K562 (cell line): ENCODE results near the gene ACAP3. TPM values are rescaled to one million over a fixed set of nuclear protein-coding genes. Genes with fewer than 3 reads are reported as not detected.
A peak's percentile ranks its signal among the peaks of the same experiment; 100 is the strongest.

Source experiments
- ATAC-seq: fragments of 200-7000 bp; cut with Tn5 transposase; 3 replicates; pipeline ENCODE4 v1.9.1; 2020; ENCODE audit warnings: moderate library complexity
- BruUV-seq: library from RNA; stranded (reverse); fragments of 400-500 nt; replicated peaks from 2 replicates; lab custom pipeline; 2021; lab: Mats Ljungman, UMichigan
- CTCF ChIA-PET: fragments of 300-600 bp; formaldehyde crosslinking; extraction: SDS; loops from one replicate; lab custom pipeline; 2021; ENCODE audit warnings: low intra/inter-chr PET ratio; lab: Yijun Ruan, JAX
- POLR2A ChIA-PET: fragments of 300-600, 350-650 bp; sonication (Branson Sonifier 250); formaldehyde crosslinking; extraction: SDS; loops from one replicate; lab custom pipeline; 2021; ENCODE audit warnings: antibody characterized with exemption, inconsistent platforms; lab: Yijun Ruan, JAX
- DNase-seq, 4 experiments: peaks; one replicate each; pipeline versions ENCODE4 v3.0.0 to v3.0.0-alpha.2; 2011 to 2018; ENCODE audit warnings: low spot score in 3 of 4, mixed read lengths in 3 of 4; ENCODE audit errors: extremely low read depth in 1 of 4
- FAIRE-seq: peaks from 2 replicates; lab custom pipeline; 2011; peaks lifted over from hg19 to GRCh38; lab: Jason Lieb, UNC
- H2AFZ ChIP-seq: 2 replicates; pipeline ENCODE4 v1.6.0; 2011; ENCODE audit warnings: low read depth, low read length, control low read depth, inconsistent platforms
- H3K27ac ChIP-seq: fragments of 200-600 bp; 3 replicates; pipeline ENCODE4 v1.8.0; 2011; ENCODE audit warnings: low read depth, mild to moderate bottlenecking, control low read depth, inconsistent platforms, low read length, moderate library complexity, mixed read lengths; ENCODE audit errors: extremely low read depth
- H3K27me3 ChIP-seq, 2 experiments: fragments of 300-600 bp in 1 of 2; 2 replicates in 1 of 2; 3 replicates in 1 of 2; pipeline versions ENCODE4 v1.6.0 to v1.8.0; 2011; ENCODE audit warnings: inconsistent platforms in 2 of 2, low read length in 2 of 2, mild to moderate bottlenecking in 1 of 2, mixed read lengths in 1 of 2, moderate library complexity in 1 of 2; ENCODE audit not compliant: control insufficient read depth in 2 of 2, insufficient read depth in 2 of 2
- H3K36me3 ChIP-seq: fragments of 300-600 bp; 3 replicates; pipeline ENCODE4 v1.8.0; 2011; ENCODE audit warnings: mild to moderate bottlenecking, low read length, inconsistent platforms; ENCODE audit not compliant: control insufficient read depth, insufficient read depth
- H3K4me1 ChIP-seq, 2 experiments: fragments of 200-600 bp in 1 of 2; replicated peaks in 1 of 2; 2 replicates in 1 of 2; 3 replicates in 1 of 2; pipeline versions ENCODE4 v1.5.1 to v1.8.0; 2011; ENCODE audit warnings: inconsistent platforms in 2 of 2, low read length in 2 of 2, mild to moderate bottlenecking in 1 of 2, mixed read lengths in 1 of 2, moderate library complexity in 1 of 2; ENCODE audit not compliant: control insufficient read depth in 2 of 2, insufficient read depth in 2 of 2
- H3K4me2 ChIP-seq: 2 replicates; pipeline ENCODE4 v1.6.1; 2011; ENCODE audit warnings: low read length, control low read depth, inconsistent platforms, mixed read lengths; ENCODE audit not compliant: insufficient read depth
- H3K4me3 ChIP-seq: fragments of 200-600 bp; sonication (generic), shearing (Covaris generic); 2 replicates; pipeline ENCODE4 v1.5.1; 2016; ENCODE audit warnings: control low read depth, inconsistent platforms
- H3K79me2 ChIP-seq: fragments of 200-600 bp; 3 replicates; pipeline ENCODE4 v1.8.0; 2011; ENCODE audit warnings: low read length, inconsistent platforms; ENCODE audit not compliant: control insufficient read depth, insufficient read depth
- H3K9ac ChIP-seq, 2 experiments: 2 replicates each; pipeline versions ENCODE4 v1.6.0 to v1.6.1; 2011; ENCODE audit warnings: low read depth in 2 of 2, low read length in 2 of 2, control low read depth in 1 of 2, inconsistent platforms in 1 of 2, mild to moderate bottlenecking in 1 of 2, mixed read lengths in 1 of 2; ENCODE audit not compliant: insufficient read depth in 1 of 2
- H3K9me1 ChIP-seq: one replicate; pipeline ENCODE4 v1.6.0; 2011; ENCODE audit warnings: inconsistent platforms, mild to moderate bottlenecking, low read length, moderate library complexity; ENCODE audit not compliant: control insufficient read depth, insufficient read depth
- H3K9me3 ChIP-seq: replicated peaks from 2 replicates; pipeline ENCODE4 v1.5.1; 2011; ENCODE audit warnings: low read depth, low read length, inconsistent platforms; ENCODE audit not compliant: control insufficient read depth, insufficient read depth
- H4K20me1 ChIP-seq: replicated peaks from 2 replicates; pipeline ENCODE4 v1.6.1; 2011; ENCODE audit warnings: low read length, inconsistent platforms, mixed read lengths; ENCODE audit not compliant: control insufficient read depth, insufficient read depth
- ATF1 ChIP-seq, 2 experiments: fragments of 450-650 bp in 1 of 2; IDR thresholded peaks; 2 replicates each; pipeline ENCODE4 v1.6.1; 2016; ENCODE audit warnings: missing compliant biosample characterization in 1 of 2, missing genetic modification characterization in 1 of 2
- ELK3 ChIP-seq: fragments of 450-650 bp; formaldehyde crosslinking; IDR thresholded peaks from 2 replicates; pipeline ENCODE4 v1.4.0; 2020; ENCODE audit warnings: mild to moderate bottlenecking
- GATA2 ChIP-seq: sonication (generic); formaldehyde crosslinking; IDR thresholded peaks from 2 replicates; pipeline ENCODE4 v1.4.0; 2020; ENCODE audit warnings: mild to moderate bottlenecking, missing genetic modification reagents
- GMEB1 ChIP-seq: fragments of 250-450 bp; sonication (Bioruptor Pico); IDR thresholded peaks from 2 replicates; pipeline ENCODE4 v1.4.0; 2020; ENCODE audit warnings: mild to moderate bottlenecking
- HEY1 ChIP-seq: fragments of 250-450 bp; sonication (Bioruptor Pico); IDR thresholded peaks from 2 replicates; pipeline ENCODE4 v1.5.0; 2020; ENCODE audit warnings: mild to moderate bottlenecking, moderate library complexity, borderline replicate concordance
- HNRNPK ChIP-seq: fragments of 200-400 bp; formaldehyde crosslinking; IDR thresholded peaks from one replicate; pipeline ENCODE4 v1.6.1; 2018; ENCODE audit warnings: mild to moderate bottlenecking, low read depth, low read length; ENCODE audit not compliant: poor library complexity, severe bottlenecking
- KAT8 ChIP-seq: fragments of 450-650 bp; IDR thresholded peaks from 2 replicates; pipeline ENCODE4 v1.6.1; 2016; ENCODE audit warnings: low read depth, mild to moderate bottlenecking
- RAD21 ChIP-seq, 2 experiments: fragments of 250-450 bp in 1 of 2; fragments of 450-650 bp in 1 of 2; sonication (Bioruptor Pico) in 1 of 2; formaldehyde crosslinking in 1 of 2; IDR thresholded peaks in 1 of 2; conservative IDR thresholded peaks in 1 of 2; 2 replicates each; pipeline versions ENCODE4 v1.4.0 to v1.8.0; 2020 to 2022; ENCODE audit warnings: mild to moderate bottlenecking in 2 of 2, moderate library complexity in 1 of 2
- SAP30 ChIP-seq: fragments of 200-600 bp; sonication (generic); IDR thresholded peaks from 2 replicates; pipeline ENCODE4 v1.6.1; 2012; ENCODE audit warnings: borderline replicate concordance, low read depth, mild to moderate bottlenecking, moderate library complexity, low read length, control low read depth, inconsistent platforms; ENCODE audit not compliant: insufficient read depth, poor library complexity, severe bottlenecking
- SUPT5H ChIP-seq: fragments of 450-650 bp; IDR thresholded peaks from 2 replicates; pipeline ENCODE4 v1.6.1; 2016
- TBL1XR1 ChIP-seq, 2 experiments: IDR thresholded peaks; 2 replicates each; pipeline ENCODE4 v1.6.1; 2012; ENCODE audit warnings: improper control_type of control experiment in 2 of 2, low read length in 2 of 2, mild to moderate bottlenecking in 1 of 2
- ZBTB17 ChIP-seq: fragments of 450-650 bp; formaldehyde crosslinking; IDR thresholded peaks from 2 replicates; pipeline ENCODE4 v1.4.0; 2020; ENCODE audit warnings: mild to moderate bottlenecking
- ZBTB7A ChIP-seq: IDR thresholded peaks from 2 replicates; pipeline ENCODE4 v1.6.1; 2011; ENCODE audit warnings: low read depth, mild to moderate bottlenecking, low read length, moderate library complexity, borderline replicate concordance; ENCODE audit not compliant: control insufficient read depth
- ZNF143 ChIP-seq: sonication (generic); formaldehyde crosslinking; IDR thresholded peaks from 2 replicates; pipeline ENCODE4 v1.9.0; 2022; ENCODE audit warnings: mild to moderate bottlenecking, missing genetic modification reagents
- WGBS: fragments of 100-300 bp; shearing (Covaris generic); methylation state at CpG from one replicate; pipeline ENCODE4 v1.1.6; 2016; ENCODE audit warnings: low coverage, mixed read lengths; ENCODE audit not compliant: insufficient coverage; ENCODE audit errors: missing lambda C conversion rate; 5-methylcytosine and 5-hydroxymethylcytosine counted together
- in situ Hi-C: fragments of 300-500 bp; cut with MboI; formaldehyde crosslinking; loops from 4 replicates; pipeline ENCODE4 v1.15.0; 2018; ENCODE audit warnings: inconsistent platforms, mixed read lengths
- intact Hi-C: fragments of 100-400 bp; cut with micrococcal nuclease; formaldehyde crosslinking; loops from 2 replicates; pipeline ENCODE4 v1.14.2; 2022
- polyA plus RNA-seq, 8 experiments: library from polyadenylated mRNA; depleted of rRNA in 4 of 8; stranded (reverse) in 5 of 8; unstranded in 3 of 8; fragments of >200 nt; fragmentation: Nextera tagmentation in 2 of 8; fragmentation: Illumina TruSeq in 1 of 8; extraction: Ambion mirVana in 2 of 8; extraction: Trizol in 1 of 8; gene quantifications; 2 replicates each; pipeline versions ENCODE4 v1.2.1 to v1.2.3, GENCODE V29; 2011 to 2014; ENCODE audit warnings: inconsistent platforms in 1 of 8, missing spikeins in 1 of 8
- total RNA-seq, 7 experiments: library from RNA; depleted of rRNA in 6 of 7; stranded (reverse); fragments of >200 nt in 6 of 7; fragmentation: Illumina TruSeq in 2 of 7; extraction: Trizol in 2 of 7; gene quantifications; 2 replicates each; pipeline versions ENCODE4 v1.2.1 to v1.2.3, GENCODE V29; 2011 to 2021; ENCODE audit warnings: low replicate concordance in 1 of 7

Gene ACAP3
- total and polyA plus RNA-seq, 9 of the 15 experiments (the other 6 are each of a cell fraction or from before 2014, with no cell fraction given) = 0.01 to 49.0 (median 12.0) TPM

- 0 out of 2 replicates have a peak, but pooled peaks have one; percentile 11 for TF ChIP-seq GMEB1
- peak; percentile 90 for TF ChIP-seq SUPT5H
- no peak for TF ChIP-seq HNRNPK
- TF ChIP-seq RAD21 (CRISPR knock-in tag; conservative IDR thresholded peaks at IDR 0.05 in 1 of 2, IDR thresholded peaks at IDR 0.05 in 1 of 2) = 0 out of 4 replicates have a peak, but pooled peaks of 1 of the 2 experiments have one; percentile 3
- TF ChIP-seq, all 486 proteins: peak for 80
Measured at GRCh38 chr1:1324524-1325287, 17.0 kb upstream of the ACAP3 start, which contains the start of the genes CPTP and INTS11 (continued).

- Histone ChIP-seq H3K79me2 (peaks cover 67% of the 10 kb centered on the region), H3K4me3 (peak overlapping the region; percentile 99), H4K20me1 (peaks cover 19% of the 10 kb centered on the region; the same call in 1 of the 2 replicates), H3K4me2 (peak overlapping the region; percentile 85), H3K9me1 (peaks cover 13% of the 10 kb centered on the region), H3K27ac (peak overlapping the region; percentile 89), H3K9me3 (no peaks in the 10 kb centered on the region), H3K36me3 (peaks cover 54% of the 10 kb centered on the region; the same call in 2 of the 3 replicates), H2AFZ (peak overlapping the region; percentile 76), H3K4me1 (peaks cover 22 to 90% of the 10 kb centered on the region in 2 experiments), H3K27me3 (no peaks in the 10 kb centered on the region), H3K9ac (peak overlapping the region; percentile 93 to 99)
- no TSS peak for BruUV-seq
- intact Hi-C loops = loop anchor here (2.0 to 5.0 kb wide), 2 partner anchors 15 to 53 kb away; partner anchors contain the start of genes AURKAIP1 and PUSL1
- in situ Hi-C loops = no loop called here
- no peak for DNase-seq
- ATAC-seq = peak; percentile 64
- POLR2A ChIA-PET = interaction anchor here (0.6 to 2.1 kb wide), 2 partner anchors 9 to 344 kb away, joined by 4 to 5 read pairs; no protein-coding TSS in a partner anchor
- CTCF ChIA-PET = no interaction called here
- 0% methylated on average over 6 of the region's 41 CpGs for WGBS
- no peak for FAIRE-seq
- TF ChIP-seq SAP30 (peak; percentile 24), KAT8 (no peak), HEY1 (CRISPR knock-in tag) (no peak), GATA2 (CRISPR knock-in tag) (no peak), ZBTB7A (peak; percentile 13; the same call in 1 of the 2 replicates), ELK3 (no peak), ZBTB17 (CRISPR knock-in tag) (peak; percentile 16; the same call in 1 of the 2 replicates), ATF1 (CRISPR knock-in tag; IDR thresholded peaks at IDR 0.05) (peak; percentile 25; the same call in 1 of the 2 replicates), ATF1 (tag; IDR thresholded peaks at IDR 0.05) (no peak; the same call in 1 of the 2 replicates), TBL1XR1 (IDR thresholded peaks at IDR 0.05; ENCODE audit: low read length in 2 of 2) (no peak), ZNF143 (CRISPR knock-in tag) (no peak)
Measured at GRCh38 chr1:1324084-1324523, 16.4 kb upstream of the ACAP3 start.
